Measurements from ENCODE around the gene ACTG1. TPM values are rescaled to one million over a fixed set of nuclear protein-coding genes. Genes with fewer than 3 reads are reported as not detected.

ACTG1 gene
- total and polyA plus RNA-seq, 3 donors from 2014 or later, result 1,571 to 2,057 (median 1,790) TPM

DNA sequence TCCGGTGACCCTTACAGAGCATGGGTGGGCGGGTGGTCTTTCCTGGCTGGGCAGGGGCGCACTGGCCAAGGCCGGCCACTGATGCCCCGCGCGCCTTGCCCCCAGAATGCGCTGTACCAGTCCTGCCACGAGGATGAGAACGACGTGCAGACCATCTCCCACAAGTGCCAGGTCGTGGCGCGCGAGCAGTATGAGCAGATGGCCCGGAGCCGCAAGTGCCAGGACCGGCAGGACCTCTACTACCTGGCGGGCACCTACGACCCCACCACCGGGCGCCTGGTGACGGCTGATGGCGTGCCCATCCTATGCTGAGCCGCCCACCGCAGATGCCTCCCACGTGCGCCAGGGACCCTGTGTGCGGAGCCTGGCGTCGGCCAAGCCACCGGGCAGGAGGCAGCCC is 49.1 kb downstream of the ACTG1 start:
- H3K4me1 ChIP-seq, result no peaks in the 10 kb centered on the region
- H3K27ac ChIP-seq, result no peak overlapping the region
- WGBS, 2 donors, result 96 to 100% methylated on average over 4 to 32 of the region's 32 CpGs
- no peaks in the 10 kb centered on the region for H3K27me3 ChIP-seq
- H3K9me3 ChIP-seq, result no peaks in the 10 kb centered on the region
- no peaks in the 10 kb centered on the region for H3K36me3 ChIP-seq (ENCODE audit: low read depth, missing control alignments)
- no peak for DNase-seq
- intact Hi-C loops (cut with DNase I; ENCODE audit: low total_unique reads), result no loop called here
- no peak for TF ChIP-seq POLR2A (IDR thresholded peaks at IDR 0.05)
- TF ChIP-seq, protein P1, sequence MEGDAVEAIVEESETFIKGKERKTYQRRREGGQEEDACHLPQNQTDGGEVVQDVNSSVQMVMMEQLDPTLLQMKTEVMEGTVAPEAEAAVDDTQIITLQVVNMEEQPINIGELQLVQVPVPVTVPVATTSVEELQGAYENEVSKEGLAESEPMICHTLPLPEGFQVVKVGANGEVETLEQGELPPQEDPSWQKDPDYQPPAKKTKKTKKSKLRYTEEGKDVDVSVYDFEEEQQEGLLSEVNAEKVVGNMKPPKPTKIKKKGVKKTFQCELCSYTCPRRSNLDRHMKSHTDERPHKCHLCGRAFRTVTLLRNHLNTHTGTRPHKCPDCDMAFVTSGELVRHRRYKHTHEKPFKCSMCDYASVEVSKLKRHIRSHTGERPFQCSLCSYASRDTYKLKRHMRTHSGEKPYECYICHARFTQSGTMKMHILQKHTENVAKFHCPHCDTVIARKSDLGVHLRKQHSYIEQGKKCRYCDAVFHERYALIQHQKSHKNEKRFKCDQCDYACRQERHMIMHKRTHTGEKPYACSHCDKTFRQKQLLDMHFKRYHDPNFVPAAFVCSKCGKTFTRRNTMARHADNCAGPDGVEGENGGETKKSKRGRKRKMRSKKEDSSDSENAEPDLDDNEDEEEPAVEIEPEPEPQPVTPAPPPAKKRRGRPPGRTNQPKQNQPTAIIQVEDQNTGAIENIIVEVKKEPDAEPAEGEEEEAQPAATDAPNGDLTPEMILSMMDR (IDR thresholded peaks at IDR 0.05), result no peak
- no peak overlapping the region for H3K4me3 ChIP-seq

GRCh38 chr17:81462506-81463125 is 50.0 kb downstream of the ACTG1 start:
- TF ChIP-seq, protein P1 (IDR thresholded peaks at IDR 0.05), result no peak
- TF ChIP-seq POLR2A (IDR thresholded peaks at IDR 0.05), result no peak
- H3K4me3 ChIP-seq, result no peak overlapping the region
- H3K9me3 ChIP-seq, result no peaks in the 10 kb centered on the region
- DNase-seq, result no peak
- no peaks in the 10 kb centered on the region for H3K36me3 ChIP-seq (ENCODE audit: low read depth, missing control alignments)
- WGBS, 2 donors, result 90 to 97% methylated on average over 23 to 33 of the region's 33 CpGs
- H3K4me1 ChIP-seq, result no peaks in the 10 kb centered on the region
- no peak overlapping the region for H3K27ac ChIP-seq
- intact Hi-C loops (cut with DNase I; ENCODE audit: low total_unique reads), result no loop called here
- H3K27me3 ChIP-seq, result no peaks in the 10 kb centered on the region

DNA sequence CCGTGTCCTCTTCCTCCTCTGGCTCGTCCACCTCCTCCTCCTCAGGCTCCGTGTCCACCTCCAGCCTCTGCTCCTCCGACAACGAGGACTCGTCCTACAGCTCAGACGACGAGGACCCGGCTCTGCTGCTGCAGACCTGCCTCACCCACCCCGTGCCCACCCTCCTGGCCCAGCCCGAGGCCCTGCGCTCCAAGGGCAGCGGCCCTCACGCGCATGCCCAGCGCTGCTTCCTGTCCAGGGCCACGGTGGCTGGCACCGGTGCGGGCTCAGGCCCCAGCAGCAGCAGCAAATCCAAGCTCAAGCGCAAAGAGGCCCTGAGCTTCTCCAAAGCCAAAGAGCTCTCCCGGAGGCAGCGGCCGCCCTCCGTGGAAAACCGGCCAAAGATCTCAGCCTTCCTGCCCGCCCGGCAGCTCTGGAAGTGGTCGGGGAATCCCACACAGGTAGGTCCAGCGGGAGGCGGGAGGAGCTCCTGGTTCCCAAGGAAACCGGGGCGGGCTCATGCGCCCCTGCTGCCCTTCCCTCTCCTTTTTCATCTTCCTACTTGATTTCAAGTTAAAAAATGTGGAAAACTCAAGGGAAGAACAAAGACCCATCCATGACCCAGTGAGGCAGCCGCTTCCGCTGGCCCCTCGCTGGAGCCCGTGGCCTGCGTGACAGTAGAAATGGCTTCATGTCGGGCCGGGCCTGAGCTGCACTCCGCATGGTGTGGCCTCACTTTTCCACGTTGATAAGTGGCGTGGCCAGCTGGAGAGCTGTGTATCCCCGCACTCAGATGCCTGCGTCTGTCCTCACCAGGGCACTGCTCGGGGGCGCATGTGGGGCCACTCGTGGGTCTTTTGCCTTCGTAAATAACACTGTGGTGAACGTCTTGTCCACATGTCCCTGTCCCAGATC is 50.7 kb downstream of the ACTG1 start:
- WGBS, 2 donors, result 95% methylated on average over 27 to 50 of the region's 50 CpGs
- TF ChIP-seq, protein P1 (IDR thresholded peaks at IDR 0.05), result no peak
- TF ChIP-seq POLR2A (IDR thresholded peaks at IDR 0.05), result no peak
- H3K4me1 ChIP-seq, result no peaks in the 10 kb centered on the region
- no peaks in the 10 kb centered on the region for H3K27me3 ChIP-seq
- no peak for DNase-seq
- H3K4me3 ChIP-seq, result no peak overlapping the region
- no peaks in the 10 kb centered on the region for H3K36me3 ChIP-seq (ENCODE audit: low read depth, missing control alignments)
- no peaks in the 10 kb centered on the region for H3K9me3 ChIP-seq
- intact Hi-C loops (cut with DNase I; ENCODE audit: low total_unique reads), result no loop called here
- H3K27ac ChIP-seq, result no peak overlapping the region

- no peaks in the 10 kb centered on the region for H3K27me3 ChIP-seq
- TF ChIP-seq, protein P1 (IDR thresholded peaks at IDR 0.05), result no peak
- TF ChIP-seq POLR2A (IDR thresholded peaks at IDR 0.05), result no peak
- no peaks in the 10 kb centered on the region for H3K9me3 ChIP-seq
- no peaks in the 10 kb centered on the region for H3K36me3 ChIP-seq (ENCODE audit: low read depth, missing control alignments)
- intact Hi-C loops (cut with DNase I; ENCODE audit: low total_unique reads), result no loop called here
- H3K4me3 ChIP-seq, result no peak overlapping the region
- no peak overlapping the region for H3K27ac ChIP-seq
- 94% methylated on average over 28 to 43 of the region's 43 CpGs for WGBS, 2 donors
- no peaks in the 10 kb centered on the region for H3K4me1 ChIP-seq
- DNase-seq, result no peak
Observed at GRCh38 chr17:81460856-81461460, 51.6 kb downstream of the ACTG1 start.

Other genes with a start within 250 kb of the ACTG1 start
- 100 to 1,000 TPM; 131 to 150 TPM for gene SLC38A10, start 217.5 kb downstream of the ACTG1 start, total RNA-seq
- gene SLC38A10, start 217.5 kb downstream of the ACTG1 start, polyA plus RNA-seq (ENCODE audit: insufficient read depth, low read depth, low replicate concordance), result 77.1 TPM
- 10 to 100 TPM; 29.2 to 30.2 TPM for gene BAHCC1, start 117.3 kb downstream of the ACTG1 start, total RNA-seq
- 11.3 TPM for gene BAHCC1, start 117.3 kb downstream of the ACTG1 start, polyA plus RNA-seq (ENCODE audit: insufficient read depth, low read depth, low replicate concordance)
- 1 to 10 TPM; 3.5 to 4.0 TPM for gene FSCN2, start 15.6 kb upstream of the ACTG1 start, total RNA-seq
- gene FSCN2, start 15.6 kb upstream of the ACTG1 start, polyA plus RNA-seq (ENCODE audit: insufficient read depth, low read depth, low replicate concordance), result 0.37 TPM
- 10 to 100 TPM; 42.6 to 45.8 TPM for gene FAAP100, start 39.6 kb upstream of the ACTG1 start, total RNA-seq
- gene FAAP100, start 39.6 kb upstream of the ACTG1 start, polyA plus RNA-seq (ENCODE audit: insufficient read depth, low read depth, low replicate concordance), result 17.6 TPM
- gene NPLOC4, start 124.3 kb upstream of the ACTG1 start, total RNA-seq, result 100 to 1,000 TPM; 106 to 130 TPM
- gene NPLOC4, start 124.3 kb upstream of the ACTG1 start, polyA plus RNA-seq (ENCODE audit: insufficient read depth, low read depth, low replicate concordance), result 122 TPM
- gene TSPAN10, start 124.4 kb upstream of the ACTG1 start, total RNA-seq, result 1 to 10 TPM; 1.2 to 1.3 TPM
- 3.1 TPM for gene TSPAN10, start 124.4 kb upstream of the ACTG1 start, polyA plus RNA-seq (ENCODE audit: insufficient read depth, low read depth, low replicate concordance)
- gene PDE6G, start 143.7 kb upstream of the ACTG1 start, total RNA-seq, result 1 to 10 TPM in 1 of 2 donors, under 1 TPM in 1; 0.56 to 1.0 TPM
- 4.9 TPM for gene PDE6G, start 143.7 kb upstream of the ACTG1 start, polyA plus RNA-seq (ENCODE audit: insufficient read depth, low read depth, low replicate concordance)
- 10 to 100 TPM; 40.9 to 48.3 TPM for gene OXLD1, start 153.8 kb upstream of the ACTG1 start, total RNA-seq
- gene OXLD1, start 153.8 kb upstream of the ACTG1 start, polyA plus RNA-seq (ENCODE audit: insufficient read depth, low read depth, low replicate concordance), result 45.2 TPM
- 10 to 100 TPM; 19.0 to 19.9 TPM for gene CCDC137, start 153.9 kb upstream of the ACTG1 start, total RNA-seq
- gene CCDC137, start 153.9 kb upstream of the ACTG1 start, polyA plus RNA-seq (ENCODE audit: insufficient read depth, low read depth, low replicate concordance), result 18.6 TPM
- 10 to 100 TPM; 35.7 to 44.2 TPM for gene ARL16, start 171.0 kb upstream of the ACTG1 start, total RNA-seq
- gene ARL16, start 171.0 kb upstream of the ACTG1 start, polyA plus RNA-seq (ENCODE audit: insufficient read depth, low read depth, low replicate concordance), result 55.8 TPM
- 100 to 1,000 TPM; 154 to 160 TPM for gene HGS, start 171.2 kb upstream of the ACTG1 start, total RNA-seq
- gene HGS, start 171.2 kb upstream of the ACTG1 start, polyA plus RNA-seq (ENCODE audit: insufficient read depth, low read depth, low replicate concordance), result 182 TPM
- gene MRPL12, start 190.6 kb upstream of the ACTG1 start, total RNA-seq, result 10 to 100 TPM; 57.2 to 58.0 TPM
- 54.7 TPM for gene MRPL12, start 190.6 kb upstream of the ACTG1 start, polyA plus RNA-seq (ENCODE audit: insufficient read depth, low read depth, low replicate concordance)
- gene SLC25A10, start 199.5 kb upstream of the ACTG1 start, total RNA-seq, result 10 to 100 TPM; 30.0 to 42.0 TPM
- gene SLC25A10, start 199.5 kb upstream of the ACTG1 start, polyA plus RNA-seq (ENCODE audit: insufficient read depth, low read depth, low replicate concordance), result 51.4 TPM

Measured in testis (tissue), 3 donors.